Measurements from ENCODE around the gene LRPPRC.
"Not testable (repeated sequence)": the region's sequence is repeated elsewhere in the genome, so short reads cannot be mapped to it uniquely, and the experiment has no call there.

The LRPPRC gene

DNA sequence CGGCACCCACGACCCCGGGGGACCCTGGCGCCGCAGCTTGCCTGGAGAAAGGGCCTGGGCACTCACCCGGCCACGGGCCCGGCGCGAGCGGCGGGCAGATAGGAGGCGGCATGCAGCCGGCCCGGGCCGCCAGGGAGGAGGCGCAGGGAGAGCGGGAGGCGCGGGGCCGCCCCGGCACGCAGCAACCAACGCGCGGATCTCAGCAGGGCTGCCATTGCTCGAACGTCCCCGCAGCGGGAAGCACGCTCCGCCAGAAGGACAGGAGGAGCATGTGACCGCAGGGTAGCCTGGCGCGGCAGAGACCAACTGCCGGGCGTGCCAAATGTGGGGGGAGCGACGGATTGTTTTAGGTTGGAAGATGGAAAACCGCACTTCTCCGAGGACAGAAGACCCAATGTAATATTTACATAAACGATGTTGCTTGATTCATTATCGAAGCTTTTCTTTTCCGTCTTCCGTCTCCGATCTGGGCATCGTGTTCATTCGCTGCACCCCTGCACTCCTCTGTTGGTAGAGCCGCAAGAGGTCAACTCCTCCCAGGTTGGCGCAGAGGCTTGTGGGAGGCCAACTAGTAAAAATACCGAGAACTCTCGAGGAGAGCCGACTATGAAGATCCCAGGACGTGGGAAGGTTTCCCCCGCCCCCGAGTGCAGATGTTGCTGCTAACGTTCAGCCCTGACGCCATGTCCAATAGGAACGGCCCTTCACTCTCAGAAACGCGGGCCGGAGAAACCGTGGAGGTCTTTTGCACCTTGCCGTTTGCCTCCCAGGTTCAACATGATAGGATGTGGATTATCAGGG lies at the start of gene LRPPRC:
LRPPRC (minus strand) TSS at position 257 of the 801 bp plus-strand sequence; CDS start at position 215, 42 bp downstream.
- DNase-seq, result peak; percentile 91

DNA sequence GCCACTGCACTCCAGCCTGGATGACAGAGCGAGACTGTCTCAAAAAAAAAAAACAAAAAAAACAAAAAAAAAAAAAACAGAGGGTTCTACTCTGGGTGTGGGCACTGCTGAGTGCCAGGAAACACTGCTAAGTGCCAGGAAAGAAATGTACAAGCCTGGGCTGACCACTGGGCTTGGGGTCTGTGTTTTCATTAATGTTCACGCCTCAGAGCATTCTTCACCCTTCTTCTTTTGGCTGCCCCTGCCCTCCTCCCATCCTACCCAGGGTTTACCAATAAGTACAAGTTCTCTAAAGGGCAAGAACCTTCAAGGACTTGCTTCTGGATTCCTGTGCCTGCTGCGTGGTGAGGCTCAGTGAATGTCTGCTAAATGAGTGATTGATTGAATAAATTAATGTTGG lies 49.3 kb upstream of the LRPPRC start:
- no peak for DNase-seq

DNA sequence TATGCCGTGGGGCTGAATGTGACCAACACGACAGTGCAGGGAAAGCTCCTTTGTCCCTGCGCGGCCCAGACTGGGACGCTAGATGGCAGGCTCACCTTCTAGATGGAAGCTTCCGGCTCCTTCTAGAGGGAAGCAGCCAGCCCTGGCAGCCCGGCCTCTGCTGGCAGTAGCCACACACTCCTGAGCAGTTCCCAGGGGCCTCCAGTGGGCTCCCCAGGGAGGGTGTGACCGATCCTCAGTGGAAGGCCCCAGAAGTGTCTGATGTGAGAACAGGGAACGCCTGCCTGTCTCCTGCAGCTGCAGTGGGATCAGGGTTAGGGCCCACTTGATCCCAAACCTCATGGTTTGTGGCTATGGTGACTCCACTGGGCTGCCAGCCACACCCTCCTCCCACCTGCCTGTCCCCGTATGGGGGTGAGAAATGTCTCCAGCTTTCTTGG lies 48.5 kb upstream of the LRPPRC start:
- DNase-seq, result peak; percentile 78

DNA sequence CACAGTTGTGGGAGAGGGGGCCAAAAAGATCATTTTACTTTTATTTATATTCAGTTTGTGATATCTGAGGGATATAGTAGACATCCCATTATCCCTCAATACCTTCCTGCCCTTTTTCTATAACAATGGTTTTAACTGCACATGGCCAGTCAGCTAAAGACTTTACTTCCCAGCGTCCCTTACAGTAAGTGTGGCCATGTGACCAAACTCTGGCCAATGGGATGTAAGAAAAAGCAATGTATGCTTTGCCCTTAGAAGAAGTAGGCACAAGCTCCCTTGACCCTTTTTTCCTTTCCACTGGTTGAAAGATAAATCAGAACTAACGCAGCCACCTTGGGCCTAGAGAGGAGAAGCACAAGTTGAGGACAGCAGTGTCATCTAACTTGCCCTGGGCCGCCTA lies 44.6 kb upstream of the LRPPRC start:
- DNase-seq, result no peak

DNA sequence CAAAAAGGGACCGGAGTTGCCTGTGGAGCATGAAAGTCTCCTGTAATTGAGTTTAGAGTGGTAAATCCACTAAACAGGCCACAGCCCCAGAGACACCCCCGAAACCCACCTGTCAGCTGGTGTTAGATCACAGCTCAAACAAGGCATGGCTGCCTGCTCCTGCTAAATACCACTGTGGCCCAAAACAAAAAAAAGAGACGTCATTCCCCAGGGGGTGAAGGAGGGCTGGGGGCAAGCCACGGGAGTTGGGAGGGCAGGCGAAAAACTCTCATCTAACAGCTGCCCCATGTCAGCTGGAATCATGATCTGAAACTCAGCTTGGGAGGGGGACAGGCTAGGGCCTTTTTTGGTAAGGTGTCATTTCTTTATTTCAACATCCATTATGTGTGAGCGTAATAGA lies 42.5 kb upstream of the LRPPRC start:
- no peak for DNase-seq

DNA sequence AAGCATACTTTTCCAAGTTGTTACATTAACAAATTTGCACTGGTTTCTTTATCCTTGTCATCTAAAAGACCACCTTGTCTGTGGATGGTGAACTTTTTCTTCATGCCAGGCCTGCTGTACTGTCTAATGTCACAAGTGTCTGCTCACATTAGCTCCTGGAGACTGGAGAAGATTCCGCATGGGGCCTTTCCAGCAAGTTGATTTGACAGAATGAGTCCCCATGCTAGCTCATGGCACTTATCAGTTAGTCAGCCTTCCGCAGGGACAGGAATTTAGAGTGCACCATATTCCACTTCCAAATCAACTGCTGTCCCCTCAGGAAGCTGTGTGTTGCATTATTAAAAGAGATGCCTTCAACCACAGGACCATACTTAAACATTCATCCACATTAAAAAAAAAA lies 41.4 kb upstream of the LRPPRC start:
- DNase-seq, result no peak

DNA sequence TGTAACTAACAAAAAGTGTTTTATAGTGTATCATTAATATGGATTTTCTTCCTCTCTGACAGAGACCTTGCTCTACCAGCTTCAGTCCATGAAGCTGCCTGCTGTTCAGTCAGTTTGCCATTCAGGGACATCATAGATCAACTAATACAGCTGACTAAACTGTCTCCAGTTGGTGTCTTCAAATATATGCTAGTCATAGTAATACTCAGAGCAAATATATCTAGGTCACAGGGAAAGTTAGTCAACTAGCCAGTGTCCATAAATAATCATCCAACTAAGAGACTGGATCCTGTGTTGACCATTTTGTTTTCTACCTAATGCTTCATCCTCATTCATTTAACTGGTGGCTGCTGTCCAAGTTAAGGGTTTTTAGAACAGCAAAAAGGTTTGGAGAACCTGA lies 38.2 kb upstream of the LRPPRC start:
- no peak for DNase-seq

DNA sequence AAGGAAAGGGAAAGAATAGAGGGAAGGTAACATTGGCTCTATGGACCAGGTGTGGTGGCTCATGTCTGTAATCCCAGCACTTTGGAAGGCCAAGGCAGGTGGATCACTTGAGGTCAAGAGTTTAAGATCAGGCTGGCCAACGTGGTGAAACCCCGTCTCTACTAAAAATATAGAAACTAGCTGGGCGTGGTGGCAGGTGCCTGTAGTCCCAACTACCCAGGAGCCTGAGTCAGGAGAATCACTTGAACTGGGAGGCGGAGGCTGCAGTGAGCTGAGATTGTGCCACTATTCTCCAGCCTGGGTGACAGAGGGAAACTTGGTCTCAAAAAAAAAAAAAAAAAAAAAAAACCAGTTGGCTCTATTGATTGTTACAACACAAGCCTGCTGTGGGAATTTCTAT lies 31.3 kb upstream of the LRPPRC start:
- not testable (repeated sequence) for DNase-seq

DNA sequence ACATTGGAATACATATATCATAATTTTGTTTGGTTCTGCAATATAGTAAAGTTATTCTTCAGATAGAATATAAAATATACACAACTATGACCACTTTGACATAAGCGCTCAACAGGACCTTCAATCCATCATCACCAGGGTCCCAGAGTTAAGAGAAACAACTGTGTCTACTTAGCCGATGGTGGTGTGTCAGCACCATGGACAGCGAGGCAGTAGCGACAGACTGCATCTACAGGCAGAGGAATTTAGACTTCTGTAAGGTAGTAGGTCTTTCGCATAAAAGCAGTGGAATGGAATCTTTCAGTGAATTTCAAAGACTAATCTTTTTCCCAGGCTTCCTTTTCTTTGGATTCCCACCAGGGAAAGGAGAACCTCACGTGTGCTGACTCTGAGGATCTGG lies 20.5 kb upstream of the LRPPRC start:
- DNase-seq, result peak; percentile 35

DNA sequence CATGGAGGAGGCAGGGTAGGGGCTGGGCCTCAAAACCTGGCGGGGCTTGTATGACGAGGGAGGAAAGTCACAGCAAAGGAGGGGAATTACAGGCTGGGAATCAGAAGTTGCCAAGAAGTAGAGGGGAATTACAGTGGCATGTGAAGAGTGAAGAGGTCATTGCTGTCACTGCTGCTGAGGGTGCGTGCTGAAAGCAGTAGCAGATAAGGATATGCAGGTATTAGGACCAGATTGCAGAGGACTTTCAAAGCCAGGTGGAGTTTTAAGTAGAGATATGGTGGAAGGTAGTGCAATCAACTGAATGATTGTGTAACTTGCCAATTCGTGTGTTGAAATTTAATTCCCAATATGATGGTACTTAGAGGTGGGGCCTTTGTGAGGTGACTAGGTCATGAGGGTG lies 19.4 kb upstream of the LRPPRC start:
- no peak for DNase-seq

DNA sequence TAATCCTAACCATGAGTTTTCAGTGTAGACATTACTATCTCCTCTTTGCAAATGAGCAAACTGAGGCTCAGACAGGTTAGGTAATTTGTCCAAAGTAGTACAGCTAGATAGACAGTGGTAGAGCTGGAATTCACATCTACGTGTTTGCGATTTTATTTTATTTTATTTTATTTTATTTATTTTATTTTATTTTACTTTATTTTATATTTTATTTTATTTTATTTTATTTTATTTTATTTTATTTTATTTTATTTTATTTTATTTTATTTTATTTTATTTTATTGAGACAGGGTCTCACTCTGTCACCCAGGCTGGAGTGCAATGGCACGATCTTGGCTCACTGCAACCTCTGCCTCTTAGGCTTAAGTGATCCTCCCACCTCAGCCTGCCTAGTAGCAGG lies 17.4 kb upstream of the LRPPRC start:
- not testable (repeated sequence) for DNase-seq

DNA sequence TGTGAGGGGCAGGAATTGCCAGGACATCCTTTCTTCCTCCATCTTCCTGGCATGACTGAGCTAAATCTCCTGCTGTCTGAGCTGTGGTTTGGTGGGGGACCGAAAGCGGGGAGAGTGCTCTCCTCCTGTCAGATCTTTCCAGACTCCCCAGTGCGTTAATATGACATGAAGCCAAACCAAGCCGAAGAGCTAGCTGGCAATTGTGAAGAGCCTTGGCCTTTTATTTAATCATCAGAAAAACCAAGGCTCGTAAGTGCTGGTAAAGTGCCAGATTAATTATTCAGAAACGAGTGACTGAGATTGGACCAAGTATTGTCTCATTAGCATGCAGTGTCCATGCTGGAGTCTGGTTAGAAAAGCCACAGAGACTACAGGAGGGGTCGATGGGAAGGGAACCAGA lies 14.5 kb upstream of the LRPPRC start:
- DNase-seq, result no peak

DNA sequence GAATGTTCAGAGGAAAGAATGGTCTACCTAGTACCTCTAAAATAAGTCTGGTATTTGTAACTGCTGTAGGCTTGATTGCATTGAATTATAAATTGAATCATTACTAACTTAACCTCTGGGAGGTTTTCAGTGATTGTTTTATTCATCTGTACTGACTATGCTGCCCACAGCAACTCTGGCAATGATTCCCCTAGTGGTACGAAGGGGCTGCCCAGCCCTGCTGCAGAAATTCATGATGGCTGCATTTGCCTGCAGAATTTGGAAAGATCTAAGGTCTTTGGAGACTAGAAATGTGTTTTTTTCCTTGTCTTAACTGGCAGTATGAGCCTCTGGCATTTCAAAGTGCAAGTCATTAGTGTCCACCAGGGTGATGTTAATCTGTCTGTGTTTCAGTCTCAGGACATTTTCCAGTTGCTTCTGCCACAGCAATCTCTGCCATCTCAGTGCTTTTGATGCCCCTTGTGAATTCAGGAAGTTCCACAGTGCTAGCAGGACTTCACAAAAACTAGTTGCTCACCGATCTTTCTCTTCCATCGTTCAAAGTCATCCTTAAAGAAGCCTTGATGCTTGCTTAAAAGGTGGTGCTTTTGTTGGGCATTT lies 13.4 kb upstream of the LRPPRC start:
- DNase-seq, result no peak

DNA sequence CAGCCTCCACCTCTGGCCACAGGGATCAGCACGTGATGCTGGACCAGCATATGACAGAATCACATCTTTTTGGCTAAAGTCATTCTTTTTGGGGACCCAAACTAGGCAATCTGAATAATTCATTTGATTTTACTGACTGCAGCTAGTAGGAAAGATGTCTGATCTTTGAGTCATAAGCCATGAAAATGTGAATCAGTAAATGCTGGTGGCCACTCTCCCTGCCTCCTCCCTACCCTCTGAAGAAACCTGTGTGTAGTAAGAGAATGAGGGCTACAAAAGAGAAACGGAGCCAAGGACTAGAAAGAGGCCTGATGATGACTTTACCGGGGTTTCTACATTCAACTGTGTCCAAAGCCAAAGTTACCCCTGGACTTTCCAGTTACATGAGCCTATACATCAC lies 10.1 kb upstream of the LRPPRC start:
- DNase-seq, result no peak

DNA sequence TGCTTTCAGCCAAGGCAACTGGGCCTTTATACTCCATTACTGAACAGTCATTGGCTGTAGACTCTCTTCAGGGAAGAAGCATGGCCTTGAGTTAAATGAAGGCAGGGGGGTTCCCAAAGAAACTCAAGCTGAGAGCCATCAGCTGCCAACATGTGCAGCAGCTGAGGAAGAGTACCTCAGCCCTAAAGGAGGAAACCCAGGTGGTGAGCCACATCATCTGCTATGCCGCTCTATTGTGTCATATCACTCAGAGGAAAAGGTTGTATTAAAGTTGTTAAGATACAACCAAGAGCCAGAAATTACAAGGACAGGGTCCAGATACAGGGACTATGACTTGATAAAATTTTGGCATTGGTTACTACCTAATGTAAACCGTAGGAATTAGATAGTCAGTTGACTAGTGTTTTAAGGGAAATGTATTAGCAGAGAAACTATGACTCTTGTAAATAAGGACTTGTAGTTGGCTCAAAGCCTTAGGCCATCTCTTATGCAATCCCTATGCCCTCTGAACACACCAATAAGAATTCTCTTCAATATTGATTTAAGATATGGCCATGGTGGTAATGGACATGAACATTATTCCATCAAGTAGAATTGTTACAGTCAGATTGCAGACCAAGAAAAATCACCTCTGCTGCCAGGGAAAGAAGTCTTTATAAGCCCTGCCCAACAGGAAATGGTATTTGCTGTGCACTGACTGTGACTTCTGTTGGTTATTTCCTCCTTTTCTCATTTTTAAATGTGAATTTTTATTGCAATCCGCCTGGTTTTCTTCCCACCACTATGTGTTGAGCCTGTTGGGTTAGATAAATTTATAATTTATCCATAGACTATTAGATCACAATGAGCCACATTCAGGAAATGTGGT lies 9.2 kb upstream of the LRPPRC start:
- DNase-seq, result no peak

DNA sequence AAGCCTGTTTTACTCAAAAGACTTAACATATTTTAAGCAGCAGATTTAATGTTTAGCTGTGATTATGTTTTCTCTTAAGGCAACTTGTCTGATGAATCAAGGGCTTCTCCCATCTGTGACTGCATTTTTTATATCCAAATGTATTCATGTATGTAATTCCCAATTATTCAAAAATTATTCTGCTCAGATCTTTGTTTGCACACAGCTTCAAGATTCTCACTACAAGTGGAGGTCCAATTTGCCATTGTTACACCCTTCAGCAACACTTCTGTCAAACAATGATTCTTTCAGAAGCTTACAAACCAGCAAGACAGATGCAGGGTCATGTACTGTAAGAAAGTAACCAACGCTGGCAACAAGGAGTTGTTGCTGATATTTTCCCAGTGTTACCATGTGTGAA lies 5.9 kb upstream of the LRPPRC start:
- no peak for DNase-seq

DNA sequence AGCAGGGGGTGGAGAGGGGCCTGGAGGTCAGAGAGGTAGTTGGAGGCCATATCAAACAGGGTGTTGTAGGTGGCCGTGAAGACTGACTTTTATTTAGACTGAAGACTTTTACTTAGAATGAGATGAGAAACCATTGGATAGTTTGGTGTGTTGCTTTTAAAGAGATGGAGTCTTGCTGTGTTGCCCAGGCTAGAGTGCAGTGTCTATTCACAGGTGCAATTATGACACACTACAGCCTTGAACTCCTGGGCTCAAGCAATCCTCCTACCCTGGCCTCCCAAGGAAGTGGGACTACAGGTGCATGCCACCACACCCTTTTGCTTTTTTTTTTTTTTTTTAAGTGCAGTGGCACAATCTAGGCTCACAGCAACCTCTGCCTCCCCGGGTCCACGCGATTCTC lies 2.5 kb upstream of the LRPPRC start:
- no peak for DNase-seq

DNA sequence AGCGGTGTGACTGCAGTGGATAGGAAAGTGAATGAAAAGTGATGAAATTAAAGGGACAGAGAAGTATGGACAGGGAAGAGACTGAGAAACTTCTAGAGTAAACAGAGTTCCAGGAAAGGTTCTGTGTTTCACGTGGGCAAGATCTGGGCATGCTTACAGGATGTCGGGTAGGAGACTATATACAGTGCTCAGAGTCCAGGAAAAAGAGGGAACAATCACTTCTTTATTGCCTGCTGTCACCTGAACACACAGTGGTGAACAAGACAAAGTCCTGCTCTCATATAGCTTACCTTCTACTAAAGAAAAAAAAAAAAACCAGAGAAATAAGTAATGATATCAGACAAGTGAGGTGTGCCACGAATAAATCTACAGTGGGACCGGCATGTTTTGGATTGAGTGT lies 2.4 kb downstream of the LRPPRC start:
- DNase-seq, result no peak

DNA sequence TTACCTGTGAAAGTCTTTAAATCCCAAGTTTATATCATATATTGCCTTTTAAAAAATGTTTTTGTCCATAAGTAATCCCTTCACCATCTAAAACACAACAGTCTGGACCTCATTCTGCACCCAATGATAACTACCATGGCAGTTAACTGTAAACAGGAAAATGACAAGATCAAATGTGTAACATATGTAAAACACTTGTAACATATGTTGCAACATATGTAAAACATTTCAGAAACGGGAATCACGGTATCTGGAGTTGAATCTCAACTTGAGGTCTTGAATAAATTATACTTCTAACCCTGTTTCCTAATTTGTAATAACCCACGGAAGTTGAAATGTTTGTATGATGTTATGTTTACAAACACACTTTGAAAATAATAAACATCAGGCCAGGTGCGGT lies 6.2 kb downstream of the LRPPRC start:
- no peak for DNase-seq

DNA sequence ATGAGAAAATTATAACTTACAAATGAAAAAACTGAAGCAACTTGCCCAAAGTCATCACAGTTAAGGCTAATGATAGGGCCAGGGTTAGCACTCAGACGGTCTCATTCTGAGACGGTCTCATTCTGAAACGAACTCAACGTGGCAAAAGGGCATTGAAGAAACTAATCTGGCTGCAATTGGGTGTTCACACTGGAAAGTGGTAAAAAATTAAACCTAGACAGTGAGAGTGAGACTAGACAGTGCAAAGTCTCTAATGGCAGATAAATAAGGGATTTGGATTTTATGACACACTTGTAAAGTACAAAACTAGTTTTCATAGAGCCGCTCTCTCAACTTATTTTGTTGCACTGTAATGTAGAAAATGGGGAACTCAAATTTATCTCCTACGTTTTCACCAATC lies 9.2 kb downstream of the LRPPRC start:
- DNase-seq, result no peak

DNA sequence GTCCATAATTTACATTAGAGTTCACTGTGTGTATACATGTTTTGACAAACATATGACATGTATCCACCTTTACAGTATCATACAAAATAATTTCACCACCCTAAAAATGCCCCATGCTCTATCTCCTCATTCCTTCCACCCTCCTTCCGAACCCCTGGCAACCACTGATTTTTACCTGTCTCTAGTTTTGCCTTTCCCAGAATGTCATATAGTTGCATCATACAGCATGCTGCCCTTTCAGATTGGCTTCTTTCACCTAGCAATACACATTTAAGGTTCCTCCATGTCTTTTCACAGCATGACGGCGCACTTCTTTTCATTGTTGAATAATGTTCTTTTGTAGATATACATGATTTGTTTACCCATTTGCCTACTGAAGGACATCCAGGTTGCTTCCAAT lies 10.4 kb downstream of the LRPPRC start:
- no peak for DNase-seq

DNA sequence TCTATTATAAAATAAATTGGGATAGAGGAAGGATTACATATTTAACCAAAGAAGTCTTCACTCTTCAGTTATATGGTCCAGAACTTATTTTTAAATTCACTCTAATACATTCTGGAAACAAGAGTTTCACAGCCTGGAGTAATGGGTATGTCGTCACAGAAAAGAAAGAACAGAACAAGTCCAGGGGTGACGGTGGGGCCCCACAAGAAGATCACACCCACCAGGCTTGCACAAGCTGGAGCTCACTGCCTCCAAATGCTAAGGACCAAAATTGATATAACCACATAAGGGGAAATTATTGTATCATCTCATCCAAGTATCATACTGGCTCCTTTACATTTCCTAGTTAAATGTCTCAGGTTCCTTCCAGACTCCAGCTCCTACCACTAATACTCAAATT lies 11.3 kb downstream of the LRPPRC start:
- DNase-seq, result no peak

DNA sequence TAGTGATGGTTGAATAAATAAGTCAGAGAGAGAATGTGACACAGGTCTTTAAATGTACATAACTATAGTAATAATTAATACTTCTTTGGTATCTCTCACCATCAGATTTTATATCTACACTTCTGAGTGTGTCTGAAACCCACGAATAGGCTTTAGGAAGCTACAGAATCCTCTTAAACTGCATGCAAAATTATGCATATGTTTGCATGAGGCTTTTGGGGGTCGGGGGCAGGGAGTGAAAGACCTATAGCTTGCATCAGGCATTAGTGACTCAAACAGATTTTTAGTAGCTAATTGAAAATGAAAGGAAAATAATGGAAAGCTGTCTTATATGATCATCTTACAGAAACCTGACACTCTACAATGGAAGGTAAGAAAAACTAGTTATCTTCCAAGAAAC lies 14.9 kb downstream of the LRPPRC start:
- no peak for DNase-seq

Measured in CD4-positive, alpha-beta T cell treated with Interleukin-17A for 4 hours (primary cell).